AG09319 (cell line): ENCODE measurements around the gene GRAMD1B.

ENCODE experiments used
- DNase-seq: peaks from one replicate; pipeline ENCODE4 v3.0.0-alpha.2; 2010; ENCODE audit warnings: low read depth; ENCODE audit errors: extremely low read depth
- TF ChIP-seq, protein P1 (sequence below): IDR thresholded peaks from 2 replicates; pipeline ENCODE4 v1.5.1; 2011; ENCODE audit warnings: low read depth, mild to moderate bottlenecking, inconsistent platforms, low read length, moderate library complexity

Gene GRAMD1B

DNA sequence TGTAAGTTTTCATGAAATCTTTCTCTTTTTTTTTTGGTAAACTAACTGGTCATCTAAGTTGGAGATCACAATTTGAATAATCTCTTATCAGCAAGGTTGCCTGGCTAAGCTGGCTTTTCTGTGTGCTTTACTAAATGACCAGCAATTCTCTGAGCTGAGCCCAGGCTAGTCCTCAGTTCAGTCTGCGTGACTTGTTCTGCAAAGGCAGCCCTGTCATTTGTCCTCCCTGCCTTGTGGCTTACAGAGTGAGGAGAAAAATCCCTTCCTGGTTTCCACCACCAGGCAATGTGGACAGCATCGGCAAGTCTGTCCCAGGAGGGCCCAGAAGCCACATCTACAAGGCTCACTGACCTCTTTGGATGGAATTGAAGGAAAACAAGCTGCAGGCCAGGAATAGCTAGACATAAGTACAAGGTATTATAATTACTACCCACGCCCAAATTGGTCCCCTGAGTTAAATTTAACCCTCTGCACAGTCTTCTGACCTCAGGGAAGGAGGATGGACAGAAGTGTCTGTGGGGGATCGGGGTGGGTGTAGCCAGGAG is 115.7 kb downstream of the GRAMD1B start:
- TF ChIP-seq, protein P1, sequence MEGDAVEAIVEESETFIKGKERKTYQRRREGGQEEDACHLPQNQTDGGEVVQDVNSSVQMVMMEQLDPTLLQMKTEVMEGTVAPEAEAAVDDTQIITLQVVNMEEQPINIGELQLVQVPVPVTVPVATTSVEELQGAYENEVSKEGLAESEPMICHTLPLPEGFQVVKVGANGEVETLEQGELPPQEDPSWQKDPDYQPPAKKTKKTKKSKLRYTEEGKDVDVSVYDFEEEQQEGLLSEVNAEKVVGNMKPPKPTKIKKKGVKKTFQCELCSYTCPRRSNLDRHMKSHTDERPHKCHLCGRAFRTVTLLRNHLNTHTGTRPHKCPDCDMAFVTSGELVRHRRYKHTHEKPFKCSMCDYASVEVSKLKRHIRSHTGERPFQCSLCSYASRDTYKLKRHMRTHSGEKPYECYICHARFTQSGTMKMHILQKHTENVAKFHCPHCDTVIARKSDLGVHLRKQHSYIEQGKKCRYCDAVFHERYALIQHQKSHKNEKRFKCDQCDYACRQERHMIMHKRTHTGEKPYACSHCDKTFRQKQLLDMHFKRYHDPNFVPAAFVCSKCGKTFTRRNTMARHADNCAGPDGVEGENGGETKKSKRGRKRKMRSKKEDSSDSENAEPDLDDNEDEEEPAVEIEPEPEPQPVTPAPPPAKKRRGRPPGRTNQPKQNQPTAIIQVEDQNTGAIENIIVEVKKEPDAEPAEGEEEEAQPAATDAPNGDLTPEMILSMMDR, result no peak
- DNase-seq, result no peak

DNA sequence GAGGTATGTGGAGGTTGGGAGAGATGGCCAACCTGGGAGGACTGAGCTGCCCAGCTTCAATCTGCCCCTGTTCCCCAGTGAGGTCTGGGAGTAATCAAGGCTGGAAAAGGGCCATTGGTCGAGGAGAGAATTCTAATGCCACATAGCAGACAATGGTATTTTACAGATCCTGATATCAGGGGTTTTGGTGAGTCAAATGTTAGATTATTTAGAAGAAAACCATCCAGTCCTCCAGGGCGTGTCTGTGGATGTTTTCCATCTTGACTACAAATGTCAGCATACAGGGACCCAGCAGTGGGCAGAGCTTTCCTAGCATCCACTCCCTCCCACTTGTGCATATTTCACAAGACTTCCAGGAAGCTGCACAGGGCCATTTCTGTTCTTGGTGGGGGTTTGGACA is 116.4 kb downstream of the GRAMD1B start:
- DNase-seq, result peak; percentile 77
- TF ChIP-seq, protein P1, result no peak

- TF ChIP-seq, protein P1, result no peak
- DNase-seq, result no peak
These were observed 117.1 kb downstream of the GRAMD1B start for GRCh38 chr11:123547180-123547579.

GRCh38 chr11:123548774-123549173 is 118.7 kb downstream of the GRAMD1B start:
- DNase-seq, result no peak
- TF ChIP-seq, protein P1, result no peak

DNA sequence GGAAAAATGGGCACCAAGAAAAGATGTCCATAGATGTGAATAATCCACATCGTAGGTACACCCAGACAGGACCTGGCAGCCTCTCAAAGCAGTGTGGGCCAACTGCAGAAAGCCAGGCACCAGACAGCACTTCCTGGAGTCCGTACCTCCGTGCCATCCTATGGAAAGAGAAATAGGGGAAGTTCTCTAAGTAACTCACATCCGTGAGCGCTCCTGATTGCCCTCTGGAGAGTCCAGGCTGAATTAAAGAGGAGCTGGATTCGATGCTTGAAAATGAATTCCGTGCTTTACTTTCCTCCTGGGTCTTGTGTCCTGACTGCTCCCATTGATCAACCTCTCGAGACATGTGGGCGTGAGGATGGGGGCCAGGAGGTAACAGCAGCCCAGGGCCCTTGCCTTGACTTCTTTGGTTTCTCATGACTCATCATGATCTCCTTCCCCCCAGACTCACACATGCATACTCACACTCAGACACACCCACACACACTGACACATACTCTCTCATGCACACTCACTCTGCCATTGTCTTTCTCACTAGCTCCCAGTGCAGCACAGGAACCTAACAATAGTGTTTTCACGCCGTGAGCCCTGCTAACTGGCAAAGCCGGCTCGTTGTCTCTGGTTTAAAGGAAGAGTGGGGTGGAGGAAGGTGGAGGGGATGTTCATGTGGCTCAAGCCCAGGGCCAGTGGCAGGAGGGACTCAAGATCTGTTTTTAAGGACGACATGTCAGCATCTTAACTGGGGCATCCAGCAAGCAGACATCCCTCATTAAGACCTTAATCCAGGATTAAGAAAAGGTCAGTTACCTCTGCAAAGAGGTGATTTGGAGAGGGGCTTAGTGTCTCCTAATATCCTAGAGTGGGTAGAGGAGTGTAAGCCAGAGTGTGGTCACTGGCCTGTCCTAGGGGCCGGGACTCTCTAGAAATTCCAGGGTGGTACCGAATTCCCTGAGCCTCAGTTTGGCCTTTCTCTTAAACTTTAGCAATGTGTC is 120.2 kb downstream of the GRAMD1B start:
- TF ChIP-seq, protein P1, result no peak

DNA sequence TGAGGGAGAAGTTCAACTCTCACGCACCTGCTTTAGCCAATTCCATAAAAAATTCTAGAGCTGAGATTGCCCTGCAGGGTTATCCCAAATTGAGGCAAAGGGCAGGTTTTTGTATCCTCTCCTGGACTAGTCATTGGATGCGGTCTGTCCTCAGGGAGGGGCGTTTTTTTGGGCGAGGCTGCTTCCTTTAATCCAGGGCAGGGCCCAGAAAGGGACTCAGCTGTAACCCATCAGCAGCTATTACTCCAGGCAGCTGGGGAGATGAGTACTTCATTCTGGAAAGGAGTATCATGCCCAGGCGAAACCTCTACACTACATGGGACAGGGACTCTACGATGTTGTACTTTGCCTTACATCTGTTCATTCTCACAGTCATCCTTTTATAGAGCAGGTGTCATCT is 121.0 kb downstream of the GRAMD1B start:
- DNase-seq, result no peak
- TF ChIP-seq, protein P1, result no peak

More for the DNA sequence above, 120.2 kb downstream of the GRAMD1B start:
- DNase-seq, result no peak

GRCh38 chr11:123556633-123557032 is 126.6 kb downstream of the GRAMD1B start:
- TF ChIP-seq, protein P1, result no peak
- DNase-seq, result no peak
